HG03575 (cell line): ENCODE data around the gene MAP4K4.

Experiments
- ATAC-seq: cut with Tn5 transposase; IDR thresholded peaks from one replicate; pipeline ENCODE4 v1.9.1; 2021; ENCODE audit not compliant: unreplicated experiment, insufficient number of reproducible peaks, low FRiP score; ENCODE audit errors: extremely low read depth

MAP4K4 gene

GRCh38 chr2:101803128-101803527 lies 105.6 kb downstream of the MAP4K4 start:
- ATAC-seq: no peak

DNA sequence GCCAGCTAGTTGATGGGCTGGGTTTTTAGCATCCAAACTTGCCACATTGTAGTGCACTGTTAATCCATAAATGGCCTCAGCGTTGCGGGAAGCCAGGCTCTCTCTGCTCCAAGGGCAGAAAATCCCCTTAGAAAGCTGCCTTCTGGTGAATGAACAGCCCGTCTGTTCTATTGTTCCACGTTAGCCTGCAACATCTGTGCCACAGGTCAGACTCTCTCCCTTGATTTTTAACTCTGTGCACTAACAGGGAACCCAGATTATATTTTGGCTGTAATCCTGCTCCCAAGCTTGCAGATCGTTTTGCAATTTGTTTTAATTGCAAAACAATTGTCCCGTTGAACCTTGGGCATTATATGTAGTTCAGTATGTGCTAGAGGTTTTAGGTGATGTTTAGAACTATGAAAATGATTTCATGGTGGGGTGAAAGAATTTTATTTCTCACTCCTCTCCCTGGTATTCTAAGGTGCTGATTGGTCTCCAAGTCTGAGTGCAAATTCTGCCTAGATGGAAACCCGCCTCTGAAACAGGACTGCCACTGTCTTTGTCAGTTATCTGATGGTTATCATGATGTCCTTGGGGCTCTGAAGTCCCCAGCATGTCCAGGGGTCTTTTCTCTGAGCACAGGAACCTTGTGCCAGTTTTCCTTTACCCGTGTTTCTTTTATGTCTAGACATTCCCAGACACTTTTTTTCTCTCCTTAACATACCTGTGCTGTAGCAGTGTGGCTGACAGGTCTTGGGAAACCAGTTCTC lies 106.6 kb downstream of the MAP4K4 start:
- no peak for ATAC-seq

- no peak for ATAC-seq
Measured at GRCh38 chr2:101805152-101806088, 107.9 kb downstream of the MAP4K4 start.

- no peak for ATAC-seq
Measured at GRCh38 chr2:101806123-101806522, 108.6 kb downstream of the MAP4K4 start.

- no peak for ATAC-seq
Measured at GRCh38 chr2:101806701-101807100, 109.2 kb downstream of the MAP4K4 start.

DNA sequence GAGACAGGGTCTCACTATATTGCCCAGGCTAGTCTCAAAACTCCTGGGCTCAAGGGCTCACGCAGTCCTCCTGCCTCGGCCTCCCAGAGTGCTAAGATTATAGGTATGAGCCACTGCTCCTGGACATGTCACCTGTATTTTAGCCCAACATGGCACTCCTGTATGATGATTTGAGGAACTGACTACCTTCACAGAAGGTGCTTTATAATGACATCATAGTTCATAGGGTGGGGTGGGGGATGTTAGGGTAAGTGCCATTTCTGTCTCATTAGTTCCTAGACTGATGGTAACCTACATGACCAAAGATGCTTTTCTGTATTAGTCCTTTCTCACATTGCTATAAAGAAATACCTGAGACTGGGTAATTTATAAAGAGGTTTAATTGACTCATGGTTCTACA lies 109.7 kb downstream of the MAP4K4 start:
- ATAC-seq: no peak

DNA sequence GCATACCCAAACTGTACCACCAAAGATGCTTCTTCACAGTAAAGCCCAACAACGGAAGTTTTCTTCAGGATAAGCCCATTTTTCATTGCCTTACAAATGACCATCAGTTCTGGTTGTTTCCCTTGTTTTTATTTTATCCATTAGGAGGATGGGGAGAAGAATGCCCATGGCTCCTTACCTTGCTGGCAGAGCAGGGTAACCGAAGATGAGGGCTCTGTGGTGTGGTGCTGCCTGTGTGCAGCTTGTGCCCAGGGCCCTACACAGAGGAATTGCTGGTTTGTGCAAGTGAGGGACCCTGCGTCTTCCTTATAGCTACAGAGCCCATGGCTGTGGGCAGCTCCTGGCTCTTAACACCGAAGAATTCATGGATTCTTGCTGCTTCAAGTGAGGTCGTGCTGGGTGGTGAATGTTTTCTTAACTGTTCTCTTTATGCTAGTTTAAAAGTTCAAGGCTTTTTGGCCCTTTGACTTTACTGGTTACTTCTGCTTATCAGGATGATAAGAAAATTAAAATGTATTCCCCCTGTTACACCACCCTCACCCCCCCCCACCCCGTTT lies 110.6 kb downstream of the MAP4K4 start:
- ATAC-seq: no peak

DNA sequence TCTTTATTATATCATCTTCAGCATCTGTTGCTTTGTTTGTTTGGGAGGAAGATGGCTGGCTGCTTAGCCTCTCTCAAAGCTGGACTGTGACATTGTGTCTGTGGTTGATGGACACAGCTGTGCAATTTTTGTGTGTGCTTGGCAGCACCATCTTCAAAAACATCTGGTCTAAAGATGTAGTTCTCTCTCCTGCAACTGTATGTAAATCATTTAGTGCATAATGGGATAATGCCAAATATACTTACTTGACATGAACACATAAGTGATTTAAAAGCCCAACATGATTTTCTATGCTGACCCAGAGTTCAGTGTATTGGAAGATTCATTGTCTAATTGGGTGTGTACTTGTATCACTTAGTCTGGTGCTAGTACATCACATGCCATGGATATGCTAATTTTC lies 112.2 kb downstream of the MAP4K4 start:
- ATAC-seq: no peak

- no peak for ATAC-seq
Measured at GRCh38 chr2:101811226-101812015, 113.9 kb downstream of the MAP4K4 start.

GRCh38 chr2:101812226-101812625 lies 114.7 kb downstream of the MAP4K4 start:
- ATAC-seq: no peak

GRCh38 chr2:101814752-101815151 lies 117.2 kb downstream of the MAP4K4 start:
- no peak for ATAC-seq

DNA sequence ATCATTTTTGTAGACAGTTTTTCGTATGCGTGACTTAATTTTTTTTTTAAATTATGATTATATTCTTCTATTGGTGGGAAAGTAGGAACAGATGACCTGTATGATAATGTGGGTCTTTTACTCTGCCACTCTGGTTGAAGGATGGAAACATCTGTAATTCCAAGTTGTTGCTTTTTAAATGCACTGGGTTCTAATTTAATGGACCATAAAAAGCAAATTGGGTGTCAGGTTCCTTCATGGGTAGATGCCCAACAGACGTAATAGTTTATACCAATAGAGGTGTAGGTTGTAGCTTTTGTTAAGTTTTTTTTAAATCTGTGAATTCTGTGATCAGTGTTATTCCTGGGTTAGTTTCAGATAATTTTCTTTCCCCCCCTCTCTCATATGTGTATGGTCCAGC lies 117.6 kb downstream of the MAP4K4 start:
- ATAC-seq: no peak

DNA sequence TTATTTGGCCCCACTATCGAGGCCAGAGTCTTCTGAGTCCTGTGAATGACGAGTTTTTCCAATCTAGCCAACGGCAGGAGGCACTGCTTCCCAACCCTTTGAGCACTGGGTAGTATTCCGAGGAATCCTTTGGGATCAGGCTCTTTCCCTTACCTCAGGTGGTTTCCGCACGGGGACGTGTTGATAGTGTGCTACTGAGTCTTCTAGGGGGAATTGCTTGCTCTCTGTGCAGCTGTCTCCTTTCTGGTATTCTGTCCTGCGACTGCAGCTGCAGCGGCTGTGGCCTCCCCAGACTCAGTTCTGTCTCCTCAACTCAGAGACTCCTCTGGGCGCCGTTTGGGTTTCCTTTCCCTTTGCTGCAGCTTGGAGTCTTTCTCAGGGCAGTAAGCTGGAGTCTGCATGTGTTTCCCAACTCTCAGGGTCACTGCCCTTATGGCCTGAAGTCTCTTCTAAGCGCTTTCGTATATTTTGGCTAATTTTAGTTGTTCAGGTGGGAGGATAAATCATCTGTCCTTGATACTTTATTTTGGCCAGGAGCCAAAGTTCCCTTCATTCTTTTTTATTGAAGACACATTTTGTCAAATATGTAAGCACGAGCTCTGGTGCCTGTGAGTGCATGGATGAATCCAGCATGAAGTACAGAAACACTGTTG lies 118.4 kb downstream of the MAP4K4 start:
- ATAC-seq: no peak

- no peak for ATAC-seq
Measured at GRCh38 chr2:101816598-101816997, 119.1 kb downstream of the MAP4K4 start.

DNA sequence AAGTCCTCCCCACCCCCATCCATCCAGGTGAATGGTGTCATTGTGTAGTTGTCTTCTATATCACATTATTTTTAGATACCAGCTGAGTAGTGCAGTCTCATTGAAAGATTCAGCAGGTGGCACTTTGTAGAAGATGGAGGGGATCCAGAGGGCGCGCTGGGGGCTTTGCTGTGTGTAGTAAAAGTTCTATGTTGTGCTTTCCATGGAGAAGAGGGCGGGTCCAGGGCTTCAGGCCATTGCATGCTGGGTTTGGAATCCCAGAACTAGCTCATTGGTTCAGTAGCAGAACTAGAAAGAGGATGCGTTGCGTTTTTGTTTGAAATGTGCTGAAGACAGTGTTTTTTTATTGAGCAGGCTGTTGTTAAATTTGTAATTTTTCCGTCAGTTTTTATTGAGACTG lies 120.0 kb downstream of the MAP4K4 start:
- no peak for ATAC-seq

- no peak for ATAC-seq
Measured at GRCh38 chr2:101818531-101819451, 121.3 kb downstream of the MAP4K4 start.

DNA sequence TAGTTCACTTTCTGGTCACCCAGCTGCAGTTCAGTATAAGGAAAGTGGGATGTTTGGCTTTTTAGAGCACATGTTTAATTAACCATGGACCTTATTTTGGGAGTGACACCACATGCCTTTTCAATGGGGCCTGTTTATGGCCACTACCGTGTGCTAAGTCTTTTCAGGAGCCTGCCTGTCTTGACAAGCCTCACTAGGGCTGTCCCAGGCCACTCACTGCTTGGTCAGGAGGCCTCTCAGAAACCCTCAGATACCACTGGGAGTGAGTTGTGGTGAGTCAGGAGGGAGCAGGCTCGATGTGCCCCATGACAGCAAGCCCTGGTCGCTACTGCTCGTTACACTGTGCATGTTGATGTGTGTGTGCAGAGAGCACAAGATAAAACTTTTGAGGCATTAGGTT lies 123.0 kb downstream of the MAP4K4 start:
- no peak for ATAC-seq
